ENCODE data around the gene MMD. TPM values are rescaled to one million over a fixed set of nuclear protein-coding genes. Genes with fewer than 3 reads are reported as not detected.

MMD gene
- total and polyA plus RNA-seq, 2 of the 13 experiments (the other 11 are each of a cell fraction or from before 2014, with no cell fraction given): 121 to 225 TPM

DNA sequence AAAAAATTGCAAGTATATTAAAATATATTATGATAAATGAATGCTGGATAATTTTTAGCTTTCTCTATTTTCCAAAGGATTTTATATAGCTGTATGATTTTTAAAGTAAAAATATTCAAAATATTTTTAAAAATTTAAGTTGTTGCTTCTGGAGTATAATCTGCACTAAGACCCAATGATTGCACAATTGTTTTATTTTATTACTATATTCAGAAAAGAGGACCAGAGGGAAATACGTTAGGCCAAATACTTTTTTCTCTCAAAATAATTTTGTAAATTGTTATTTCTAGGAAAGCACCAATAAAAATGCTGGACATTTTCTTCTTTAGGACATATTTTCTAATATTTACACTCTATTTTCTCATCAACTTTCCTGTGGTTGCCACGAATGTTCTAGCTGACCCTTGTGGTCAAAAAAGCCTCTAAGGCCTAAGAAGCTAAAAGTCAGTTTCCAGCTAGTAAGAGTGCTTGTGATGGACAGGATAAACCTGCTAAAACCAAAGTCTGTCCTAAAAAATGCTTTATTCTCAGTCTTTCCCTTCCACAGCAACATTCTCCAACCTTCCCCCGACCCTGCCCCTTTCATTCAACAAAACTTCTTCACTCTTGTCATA, 31.2 kb downstream of the MMD start (continued):
- TF ChIP-seq, protein P1, sequence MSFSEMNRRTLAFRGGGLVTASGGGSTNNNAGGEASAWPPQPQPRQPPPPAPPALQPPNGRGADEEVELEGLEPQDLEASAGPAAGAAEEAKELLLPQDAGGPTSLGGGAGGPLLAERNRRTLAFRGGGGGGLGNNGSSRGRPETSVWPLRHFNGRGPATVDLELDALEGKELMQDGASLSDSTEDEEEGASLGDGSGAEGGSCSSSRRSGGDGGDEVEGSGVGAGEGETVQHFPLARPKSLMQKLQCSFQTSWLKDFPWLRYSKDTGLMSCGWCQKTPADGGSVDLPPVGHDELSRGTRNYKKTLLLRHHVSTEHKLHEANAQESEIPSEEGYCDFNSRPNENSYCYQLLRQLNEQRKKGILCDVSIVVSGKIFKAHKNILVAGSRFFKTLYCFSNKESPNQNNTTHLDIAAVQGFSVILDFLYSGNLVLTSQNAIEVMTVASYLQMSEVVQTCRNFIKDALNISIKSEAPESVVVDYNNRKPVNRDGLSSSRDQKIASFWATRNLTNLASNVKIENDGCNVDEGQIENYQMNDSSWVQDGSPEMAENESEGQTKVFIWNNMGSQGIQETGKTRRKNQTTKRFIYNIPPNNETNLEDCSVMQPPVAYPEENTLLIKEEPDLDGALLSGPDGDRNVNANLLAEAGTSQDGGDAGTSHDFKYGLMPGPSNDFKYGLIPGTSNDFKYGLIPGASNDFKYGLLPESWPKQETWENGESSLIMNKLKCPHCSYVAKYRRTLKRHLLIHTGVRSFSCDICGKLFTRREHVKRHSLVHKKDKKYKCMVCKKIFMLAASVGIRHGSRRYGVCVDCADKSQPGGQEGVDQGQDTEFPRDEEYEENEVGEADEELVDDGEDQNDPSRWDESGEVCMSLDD (CRISPR knock-in tag; IDR thresholded peaks at IDR 0.05; ENCODE audit: borderline replicate concordance): no peak
- no peak for TF ChIP-seq ZNF17 (CRISPR knock-in tag; IDR thresholded peaks at IDR 0.05)
- no peak for TF ChIP-seq ZNF772 (CRISPR knock-in tag; IDR thresholded peaks at IDR 0.05)
- TF ChIP-seq, protein P2, sequence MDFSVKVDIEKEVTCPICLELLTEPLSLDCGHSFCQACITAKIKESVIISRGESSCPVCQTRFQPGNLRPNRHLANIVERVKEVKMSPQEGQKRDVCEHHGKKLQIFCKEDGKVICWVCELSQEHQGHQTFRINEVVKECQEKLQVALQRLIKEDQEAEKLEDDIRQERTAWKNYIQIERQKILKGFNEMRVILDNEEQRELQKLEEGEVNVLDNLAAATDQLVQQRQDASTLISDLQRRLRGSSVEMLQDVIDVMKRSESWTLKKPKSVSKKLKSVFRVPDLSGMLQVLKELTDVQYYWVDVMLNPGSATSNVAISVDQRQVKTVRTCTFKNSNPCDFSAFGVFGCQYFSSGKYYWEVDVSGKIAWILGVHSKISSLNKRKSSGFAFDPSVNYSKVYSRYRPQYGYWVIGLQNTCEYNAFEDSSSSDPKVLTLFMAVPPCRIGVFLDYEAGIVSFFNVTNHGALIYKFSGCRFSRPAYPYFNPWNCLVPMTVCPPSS (IDR thresholded peaks at IDR 0.05): no peak
- TF ChIP-seq ZNF879 (CRISPR knock-in tag; IDR thresholded peaks at IDR 0.05): no peak
- TF ChIP-seq ZNF614 (CRISPR knock-in tag; IDR thresholded peaks at IDR 0.05; ENCODE audit: borderline replicate concordance): no peak
- TF ChIP-seq, protein P3, sequence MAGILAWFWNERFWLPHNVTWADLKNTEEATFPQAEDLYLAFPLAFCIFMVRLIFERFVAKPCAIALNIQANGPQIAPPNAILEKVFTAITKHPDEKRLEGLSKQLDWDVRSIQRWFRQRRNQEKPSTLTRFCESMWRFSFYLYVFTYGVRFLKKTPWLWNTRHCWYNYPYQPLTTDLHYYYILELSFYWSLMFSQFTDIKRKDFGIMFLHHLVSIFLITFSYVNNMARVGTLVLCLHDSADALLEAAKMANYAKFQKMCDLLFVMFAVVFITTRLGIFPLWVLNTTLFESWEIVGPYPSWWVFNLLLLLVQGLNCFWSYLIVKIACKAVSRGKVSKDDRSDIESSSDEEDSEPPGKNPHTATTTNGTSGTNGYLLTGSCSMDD (CRISPR knock-in tag; IDR thresholded peaks at IDR 0.05): no peak
- TF ChIP-seq, protein P4, sequence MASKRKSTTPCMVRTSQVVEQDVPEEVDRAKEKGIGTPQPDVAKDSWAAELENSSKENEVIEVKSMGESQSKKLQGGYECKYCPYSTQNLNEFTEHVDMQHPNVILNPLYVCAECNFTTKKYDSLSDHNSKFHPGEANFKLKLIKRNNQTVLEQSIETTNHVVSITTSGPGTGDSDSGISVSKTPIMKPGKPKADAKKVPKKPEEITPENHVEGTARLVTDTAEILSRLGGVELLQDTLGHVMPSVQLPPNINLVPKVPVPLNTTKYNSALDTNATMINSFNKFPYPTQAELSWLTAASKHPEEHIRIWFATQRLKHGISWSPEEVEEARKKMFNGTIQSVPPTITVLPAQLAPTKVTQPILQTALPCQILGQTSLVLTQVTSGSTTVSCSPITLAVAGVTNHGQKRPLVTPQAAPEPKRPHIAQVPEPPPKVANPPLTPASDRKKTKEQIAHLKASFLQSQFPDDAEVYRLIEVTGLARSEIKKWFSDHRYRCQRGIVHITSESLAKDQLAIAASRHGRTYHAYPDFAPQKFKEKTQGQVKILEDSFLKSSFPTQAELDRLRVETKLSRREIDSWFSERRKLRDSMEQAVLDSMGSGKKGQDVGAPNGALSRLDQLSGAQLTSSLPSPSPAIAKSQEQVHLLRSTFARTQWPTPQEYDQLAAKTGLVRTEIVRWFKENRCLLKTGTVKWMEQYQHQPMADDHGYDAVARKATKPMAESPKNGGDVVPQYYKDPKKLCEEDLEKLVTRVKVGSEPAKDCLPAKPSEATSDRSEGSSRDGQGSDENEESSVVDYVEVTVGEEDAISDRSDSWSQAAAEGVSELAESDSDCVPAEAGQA (IDR thresholded peaks at IDR 0.05; ENCODE audit: low read depth): no peak
- TF ChIP-seq, protein P4 (CRISPR knock-in tag; IDR thresholded peaks at IDR 0.05; ENCODE audit: borderline replicate concordance): no peak
- no peak for TF ChIP-seq ETV6 (CRISPR knock-in tag; conservative IDR thresholded peaks at IDR 0.05)
- TF ChIP-seq, protein P5, sequence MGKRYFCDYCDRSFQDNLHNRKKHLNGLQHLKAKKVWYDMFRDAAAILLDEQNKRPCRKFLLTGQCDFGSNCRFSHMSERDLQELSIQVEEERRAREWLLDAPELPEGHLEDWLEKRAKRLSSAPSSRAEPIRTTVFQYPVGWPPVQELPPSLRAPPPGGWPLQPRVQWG (CRISPR knock-in tag; IDR thresholded peaks at IDR 0.05; ENCODE audit: borderline replicate concordance, low read depth): no peak
- no peak for TF ChIP-seq MTA3 (CRISPR knock-in tag; IDR thresholded peaks at IDR 0.05)
- no peak for TF ChIP-seq NRL (CRISPR knock-in tag; IDR thresholded peaks at IDR 0.05; ENCODE audit: borderline replicate concordance)
- TF ChIP-seq ZNF746 (CRISPR knock-in tag; IDR thresholded peaks at IDR 0.05): no peak
- TF ChIP-seq, protein P6, sequence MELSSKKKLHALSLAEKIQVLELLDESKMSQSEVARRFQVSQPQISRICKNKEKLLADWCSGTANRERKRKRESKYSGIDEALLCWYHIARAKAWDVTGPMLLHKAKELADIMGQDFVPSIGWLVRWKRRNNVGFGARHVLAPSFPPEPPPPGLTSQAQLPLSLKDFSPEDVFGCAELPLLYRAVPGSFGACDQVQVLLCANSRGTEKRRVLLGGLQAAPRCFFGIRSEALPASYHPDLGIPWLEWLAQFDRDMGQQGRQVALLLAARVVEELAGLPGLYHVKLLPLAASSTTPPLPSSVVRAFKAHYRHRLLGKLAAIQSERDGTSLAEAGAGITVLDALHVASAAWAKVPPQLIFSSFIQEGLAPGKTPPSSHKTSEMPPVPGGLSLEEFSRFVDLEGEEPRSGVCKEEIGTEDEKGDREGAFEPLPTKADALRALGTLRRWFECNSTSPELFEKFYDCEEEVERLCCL (CRISPR knock-in tag; IDR thresholded peaks at IDR 0.05; ENCODE audit: borderline replicate concordance): no peak
